ENCODE results near the gene TEP1. TPM values are rescaled to one million over a fixed set of nuclear protein-coding genes. Genes with fewer than 3 reads are reported as not detected.

TEP1 gene
- total and polyA plus RNA-seq, 2 of the 8 experiments (the other 6 are each of a cell fraction or from before 2014, with no cell fraction given) = 6.9 to 10.7 TPM

DNA sequence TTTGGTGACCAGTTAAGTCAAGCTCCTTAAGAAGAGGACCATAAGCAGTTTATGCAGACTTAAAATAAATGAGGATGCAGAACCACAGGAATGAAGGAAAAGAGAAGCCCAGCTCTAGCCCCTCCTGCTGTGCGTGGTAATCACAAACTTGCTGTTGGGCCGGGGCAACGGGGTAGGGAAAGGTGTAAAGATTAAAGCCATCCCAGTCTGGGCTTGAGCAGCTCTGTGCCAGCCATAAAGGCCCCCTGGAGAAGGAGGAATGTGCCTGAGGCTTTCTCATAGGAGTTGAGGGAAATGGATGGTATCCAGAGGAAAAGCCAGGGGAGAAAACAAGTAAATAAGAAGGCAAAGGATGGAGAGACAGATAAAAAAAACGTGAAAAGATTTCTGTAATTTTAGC lies 25.1 kb downstream of the TEP1 start:
- no peak overlapping the region for H3K9ac ChIP-seq (replicated peaks in 1 of 4; ENCODE audit: extremely low read depth in 1 of 4, low read depth in 3 of 4, low read length in 3 of 4)
- H3K27ac ChIP-seq (ENCODE audit: low read depth, low read length) = no peak overlapping the region
- H4K5ac ChIP-seq (ENCODE audit: insufficient read length, low read depth, low read length) = no peak overlapping the region
- no peaks in the 10 kb centered on the region for H3K4me1 ChIP-seq (replicated peaks in 1 of 4; ENCODE audit: control insufficient read depth in 3 of 4, insufficient read depth in 4 of 4, low read length in 3 of 4)
- no peak for FAIRE-seq
- 0 out of 4 replicates have a peak, but pooled peaks cover 0 to 3% of the 10 kb centered on the region in 2 experiments for H3K9me3 ChIP-seq (ENCODE audit: insufficient read depth in 2 of 2, low read depth in 1 of 2, low read length in 1 of 2)
- no peak overlapping the region for H3K4ac ChIP-seq (replicated peaks; ENCODE audit: insufficient read length, low read depth, low read length)
- no peak overlapping the region for H2BK120ac ChIP-seq (replicated peaks; ENCODE audit: low read depth, low read length)
- H2AK5ac ChIP-seq (ENCODE audit: low read depth, low read length) = no peak overlapping the region
- H3K56ac ChIP-seq (replicated peaks; ENCODE audit: insufficient read length, low read depth, low read length) = no peak overlapping the region
- no peak overlapping the region for H2BK20ac ChIP-seq (ENCODE audit: low read length)
- H3K4me3 ChIP-seq (ENCODE audit: extremely low read depth in 1 of 4, insufficient read depth in 2 of 4, low read depth in 3 of 4, low read length in 4 of 4) = no peak overlapping the region
- no peaks in the 10 kb centered on the region for H3K23me2 ChIP-seq (ENCODE audit: low read depth, low read length)
- no peak overlapping the region for H2BK15ac ChIP-seq (ENCODE audit: low read length)
- no peaks in the 10 kb centered on the region for H3K79me1 ChIP-seq (ENCODE audit: low read depth, low read length)
- H3K27me3 ChIP-seq (replicated peaks in 1 of 4; ENCODE audit: control insufficient read depth in 3 of 4, extremely low read depth in 1 of 4, insufficient read depth in 3 of 4, low read length in 3 of 4) = no peaks in the 10 kb centered on the region; a peak in 1 of 7 replicates
- H3K14ac ChIP-seq (ENCODE audit: insufficient read length) = no peak overlapping the region
- ChIA-PET CTCF (ENCODE audit: partially characterized antibody) (interaction anchor here (0.6 to 1.3 kb wide), 2 partner anchors 13 to 276 kb away, joined by 3 read pairs; no protein-coding TSS in a partner anchor), POLR2A (ENCODE audit: partially characterized antibody) (interaction anchor here (1.1 kb wide), 1 partner anchor 33 kb away, joined by 3 read pairs; no protein-coding TSS in a partner anchor)
- H3K18ac ChIP-seq (ENCODE audit: extremely low read depth, low read length) = no peak overlapping the region
- no peaks in the 10 kb centered on the region for H3K79me2 ChIP-seq (ENCODE audit: control insufficient read depth in 1 of 2, insufficient read depth in 2 of 2, low read length in 2 of 2)
- no peak overlapping the region for H2AFZ ChIP-seq (ENCODE audit: low read length)
- no peak overlapping the region for H3K23ac ChIP-seq (ENCODE audit: insufficient read length)
- 79% methylated on average over 4 of the region's 4 CpGs; no CpG with 5 or more reads in 1 of the 2 experiments for WGBS, 2 experiments (ENCODE audit: extremely low coverage in 1 of 2, insufficient coverage in 1 of 2, insufficient read length in 1 of 2, insufficient replicate concordance in 2 of 2, low coverage in 1 of 2, low lambda C conversion rate in 2 of 2, missing lambda C conversion rate in 1 of 2)
- DNase-seq (ENCODE audit: low read depth in 1 of 2, low spot score in 2 of 2) = no peak
- no peak overlapping the region for H3K4me2 ChIP-seq (ENCODE audit: insufficient read depth in 1 of 2, low read depth in 2 of 2, low read length in 2 of 2)
- no peak overlapping the region for H2BK5ac ChIP-seq (ENCODE audit: low read depth, low read length)
- H3K36me3 ChIP-seq (ENCODE audit: control insufficient read depth in 2 of 4, insufficient read depth in 4 of 4, low read length in 3 of 4) = peaks cover 2 to 29% (median 24%) of the 10 kb centered on the region in 4 experiments
- H4K20me1 ChIP-seq (replicated peaks in 1 of 2; ENCODE audit: control insufficient read depth in 1 of 2, insufficient read depth in 2 of 2, low read length in 2 of 2) = peaks cover 0 to 3% of the 10 kb centered on the region in 2 experiments
- H4K8ac ChIP-seq (ENCODE audit: extremely low read depth, insufficient read depth, low read length) = no peak overlapping the region
- no peak overlapping the region for H4K91ac ChIP-seq (replicated peaks; ENCODE audit: insufficient read length, low read length)
- no peak overlapping the region for H2BK12ac ChIP-seq (ENCODE audit: low read depth, low read length)
- TF ChIP-seq, protein P1, sequence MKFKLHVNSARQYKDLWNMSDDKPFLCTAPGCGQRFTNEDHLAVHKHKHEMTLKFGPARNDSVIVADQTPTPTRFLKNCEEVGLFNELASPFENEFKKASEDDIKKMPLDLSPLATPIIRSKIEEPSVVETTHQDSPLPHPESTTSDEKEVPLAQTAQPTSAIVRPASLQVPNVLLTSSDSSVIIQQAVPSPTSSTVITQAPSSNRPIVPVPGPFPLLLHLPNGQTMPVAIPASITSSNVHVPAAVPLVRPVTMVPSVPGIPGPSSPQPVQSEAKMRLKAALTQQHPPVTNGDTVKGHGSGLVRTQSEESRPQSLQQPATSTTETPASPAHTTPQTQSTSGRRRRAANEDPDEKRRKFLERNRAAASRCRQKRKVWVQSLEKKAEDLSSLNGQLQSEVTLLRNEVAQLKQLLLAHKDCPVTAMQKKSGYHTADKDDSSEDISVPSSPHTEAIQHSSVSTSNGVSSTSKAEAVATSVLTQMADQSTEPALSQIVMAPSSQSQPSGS (IDR thresholded peaks at IDR 0.05; ENCODE audit: low read length) = no peak
- TF ChIP-seq CTCF (IDR thresholded peaks at IDR 0.05; ENCODE audit: control extremely low read depth in 1 of 3, insufficient read depth in 1 of 3, low read depth in 1 of 3, low read length in 3 of 3) = no peak
- no peak for TF ChIP-seq CHD1 (IDR thresholded peaks at IDR 0.05; ENCODE audit: low read depth, low read length)
- TF ChIP-seq POU5F1 (IDR thresholded peaks at IDR 0.05; ENCODE audit: low read depth, low read length) = no peak
- no peak for TF ChIP-seq KDM5A (IDR thresholded peaks at IDR 0.05; ENCODE audit: low read length)
- no peak for TF ChIP-seq RAD21 (IDR thresholded peaks at IDR 0.05 in 1 of 2, conservative IDR thresholded peaks at IDR 0.05 in 1 of 2; ENCODE audit: low read depth in 2 of 2, low read length in 2 of 2)
- no peak for TF ChIP-seq CBX8 (IDR thresholded peaks at IDR 0.05; ENCODE audit: borderline replicate concordance, low read depth, low read length)
- TF ChIP-seq BACH1 (IDR thresholded peaks at IDR 0.05; ENCODE audit: low read length) = no peak
